ENCODE measurements around the gene MLPH.

Gene MLPH

GRCh38 chr2:237501892-237502513, 15.0 kb downstream of the MLPH start:
- no peak for DNase-seq

GRCh38 chr2:237503201-237503600, 16.1 kb downstream of the MLPH start:
- no peak for DNase-seq

GRCh38 chr2:237505188-237505939, 18.3 kb downstream of the MLPH start:
- DNase-seq: no peak

DNA sequence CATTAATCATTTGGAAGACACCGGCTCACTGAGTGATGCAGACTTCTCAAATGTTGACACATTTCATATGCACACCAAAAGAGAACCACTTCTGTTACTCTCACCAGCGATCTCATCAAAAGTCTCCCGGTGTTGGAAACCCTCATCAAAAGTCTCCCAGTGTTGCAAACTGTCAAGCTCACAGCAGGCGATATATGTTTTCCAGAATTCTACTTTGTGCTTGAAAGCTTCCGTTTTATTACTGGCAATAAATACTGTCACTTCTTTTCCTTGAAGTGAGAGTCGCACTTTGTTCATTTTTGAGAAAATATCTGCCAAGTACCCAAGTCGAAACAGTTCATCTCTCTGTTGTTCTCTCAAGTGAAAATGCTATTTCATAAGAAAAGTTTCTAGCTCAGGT, 20.5 kb downstream of the MLPH start:
- DNase-seq: no peak

GRCh38 chr2:237508361-237508760, 21.3 kb downstream of the MLPH start:
- DNase-seq: no peak

DNA sequence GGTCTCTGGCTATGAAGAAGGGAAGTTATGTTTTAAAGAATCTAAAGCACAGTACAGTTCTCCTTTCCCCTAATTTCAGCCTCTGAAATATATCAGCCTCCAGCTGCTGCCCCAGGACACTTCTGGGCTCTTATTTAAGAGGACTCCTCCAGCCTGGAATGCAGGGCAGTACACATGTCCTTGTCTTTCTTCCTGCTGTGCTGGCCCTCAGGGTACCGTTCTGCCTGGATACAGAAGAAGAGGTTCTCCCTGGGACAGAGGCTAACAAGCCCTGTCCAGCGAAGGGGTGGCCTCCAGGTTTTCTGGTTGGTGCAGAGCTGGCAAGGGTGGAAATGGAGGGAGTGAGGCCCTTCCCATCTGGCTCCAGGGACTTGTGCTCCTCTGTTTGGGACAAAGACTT, 22.1 kb downstream of the MLPH start:
- DNase-seq: no peak

GRCh38 chr2:237509905-237510304, 22.9 kb downstream of the MLPH start:
- DNase-seq: no peak

- no peak for DNase-seq
Measured at GRCh38 chr2:237510502-237511217, 23.6 kb downstream of the MLPH start.

GRCh38 chr2:237511433-237511832, 24.4 kb downstream of the MLPH start:
- no peak for DNase-seq

- DNase-seq: no peak
Measured at GRCh38 chr2:237511885-237512405, 24.9 kb downstream of the MLPH start.

DNA sequence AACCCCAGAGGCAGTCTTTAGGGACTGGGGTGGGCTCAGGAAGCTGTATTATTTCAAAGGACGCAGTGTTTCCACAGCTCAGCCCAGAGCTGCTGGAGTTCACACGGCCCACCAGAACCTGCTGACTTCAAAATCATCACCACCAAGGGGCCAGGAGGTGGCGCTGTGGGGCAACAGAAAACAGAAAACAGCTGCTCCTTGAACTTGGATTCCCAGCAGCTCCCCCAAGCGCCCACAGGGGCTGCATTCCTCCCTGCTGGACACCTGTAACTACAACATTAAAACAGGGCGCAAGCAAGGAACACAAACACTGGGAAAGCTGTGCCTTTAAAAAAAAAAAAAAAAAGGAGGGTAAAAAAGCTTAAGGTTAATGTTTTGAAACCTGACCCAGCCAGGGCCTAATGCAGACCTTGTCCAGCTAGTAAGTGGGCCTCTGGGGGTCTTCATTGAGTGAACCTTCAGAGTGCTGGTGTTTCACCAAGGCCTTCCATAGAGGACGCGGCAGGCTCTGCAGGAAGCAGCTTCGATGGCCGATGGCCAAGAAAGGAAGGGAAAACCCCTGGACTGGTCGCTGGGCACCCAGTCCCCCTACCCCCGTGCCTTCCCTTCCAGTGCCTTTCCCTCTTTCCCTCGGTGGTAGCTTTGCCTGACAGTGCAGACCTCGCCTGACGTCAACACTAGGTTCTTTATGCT, 25.9 kb downstream of the MLPH start:
- DNase-seq: peak; percentile 93

- no peak for DNase-seq
Measured at GRCh38 chr2:237513693-237514092, 26.6 kb downstream of the MLPH start.

- DNase-seq: no peak
Measured at GRCh38 chr2:237514474-237515130, 27.6 kb downstream of the MLPH start.

- DNase-seq: no peak
Measured at GRCh38 chr2:237515166-237515565, 28.1 kb downstream of the MLPH start.

DNA sequence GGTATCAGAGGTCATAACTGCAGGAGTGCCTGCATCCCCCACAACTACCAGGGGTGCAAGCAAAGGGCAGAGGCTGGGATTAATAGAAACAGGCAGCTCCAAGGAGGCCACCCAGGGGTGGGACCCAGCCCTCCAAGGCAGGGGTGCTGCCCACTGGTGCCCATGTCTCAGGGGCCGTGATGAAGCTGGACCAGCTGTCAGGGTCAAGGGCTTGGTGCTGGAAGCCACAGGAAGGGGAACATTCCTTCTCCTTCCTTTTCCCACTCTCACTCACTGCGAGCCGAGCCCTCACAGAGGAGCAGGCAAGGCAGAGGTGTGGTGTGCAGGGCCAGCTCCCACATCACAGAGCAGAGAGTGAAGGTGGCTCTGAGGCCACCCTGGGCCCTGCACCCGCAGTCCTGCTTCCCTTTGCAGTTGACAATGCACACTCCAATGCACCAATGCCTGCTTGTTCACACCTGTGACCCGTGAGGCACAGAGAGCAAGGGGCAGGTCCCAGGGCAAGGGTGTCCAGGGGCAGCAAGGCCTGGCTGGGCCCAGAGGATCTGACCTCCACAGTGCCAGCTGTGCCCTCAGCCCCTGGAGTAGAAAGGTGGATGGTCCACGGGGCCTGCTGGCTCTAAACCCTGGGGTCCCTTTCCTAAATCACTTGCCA, 28.7 kb downstream of the MLPH start:
- DNase-seq: no peak

DNA sequence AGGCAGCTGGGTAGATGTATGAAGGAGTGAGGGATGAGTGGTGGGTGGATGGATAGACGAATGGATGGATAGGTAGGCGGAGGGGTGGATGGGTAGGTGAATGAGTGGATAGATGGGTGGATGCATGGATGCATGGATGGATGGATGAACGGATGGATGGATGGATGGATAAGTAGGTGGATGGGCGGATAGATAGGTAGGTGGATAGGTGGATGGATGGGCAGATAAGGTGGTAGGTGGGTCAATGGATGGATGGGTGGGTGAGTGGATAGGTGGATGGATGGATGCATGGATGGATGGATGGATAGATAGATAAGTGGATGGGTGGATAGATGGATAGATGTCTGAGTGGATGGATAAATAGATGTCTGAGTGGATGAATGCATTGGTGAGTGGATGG, 30.1 kb downstream of the MLPH start:
- no peak for DNase-seq

DNA sequence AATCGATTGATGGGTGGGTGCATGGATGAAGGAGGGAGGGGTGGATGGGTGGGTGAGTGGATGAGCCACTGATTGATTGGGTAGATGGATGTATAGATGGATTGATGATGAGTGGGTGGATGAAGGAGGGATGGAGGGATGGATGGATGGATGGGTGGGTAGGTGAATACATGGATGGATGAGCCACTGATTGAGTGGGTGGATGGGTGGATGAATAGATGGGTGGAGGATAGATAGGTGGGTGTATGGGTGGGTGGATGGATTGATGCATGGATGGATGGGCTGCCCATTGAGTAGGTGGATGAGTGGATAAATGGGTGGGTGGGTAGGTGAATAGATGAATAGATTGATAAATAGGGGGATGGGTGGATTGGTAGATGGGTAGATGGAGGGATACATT, 30.9 kb downstream of the MLPH start:
- DNase-seq: no peak

DNA sequence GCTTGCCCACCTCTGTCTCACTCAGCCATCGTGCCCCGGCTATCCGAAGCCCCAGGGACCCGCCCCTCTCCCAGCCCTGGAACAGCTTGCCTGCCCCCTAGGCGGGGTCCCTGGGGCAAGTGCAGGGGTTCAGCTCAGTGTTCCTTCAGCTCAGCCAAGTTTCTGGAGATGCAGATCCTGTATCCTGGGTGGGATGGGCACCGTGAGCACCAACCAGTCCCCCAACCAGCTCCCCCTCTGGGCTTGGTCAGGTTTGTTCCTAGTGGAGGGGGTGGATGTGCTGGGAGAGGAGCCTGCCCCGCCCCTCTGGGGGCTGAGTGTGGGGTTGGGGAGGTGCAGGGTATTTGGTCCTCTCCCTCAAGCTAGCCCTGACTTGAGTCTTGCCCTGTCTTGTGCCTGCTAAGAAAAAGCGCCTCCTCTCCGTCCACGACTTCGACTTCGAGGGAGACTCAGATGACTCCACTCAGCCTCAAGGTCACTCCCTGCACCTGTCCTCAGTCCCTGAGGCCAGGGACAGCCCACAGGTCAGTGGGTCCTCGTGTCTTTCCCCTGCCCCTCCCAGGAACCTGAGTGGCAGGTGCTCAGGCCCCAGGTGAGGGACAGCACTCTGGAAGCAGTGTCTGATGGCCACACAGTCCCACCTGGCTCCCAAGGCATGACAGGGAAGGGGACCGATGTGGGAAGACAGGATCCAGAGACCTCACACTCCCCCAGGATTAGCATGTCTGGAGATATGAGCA, 32.6 kb downstream of the MLPH start:
- DNase-seq: no peak

DNA sequence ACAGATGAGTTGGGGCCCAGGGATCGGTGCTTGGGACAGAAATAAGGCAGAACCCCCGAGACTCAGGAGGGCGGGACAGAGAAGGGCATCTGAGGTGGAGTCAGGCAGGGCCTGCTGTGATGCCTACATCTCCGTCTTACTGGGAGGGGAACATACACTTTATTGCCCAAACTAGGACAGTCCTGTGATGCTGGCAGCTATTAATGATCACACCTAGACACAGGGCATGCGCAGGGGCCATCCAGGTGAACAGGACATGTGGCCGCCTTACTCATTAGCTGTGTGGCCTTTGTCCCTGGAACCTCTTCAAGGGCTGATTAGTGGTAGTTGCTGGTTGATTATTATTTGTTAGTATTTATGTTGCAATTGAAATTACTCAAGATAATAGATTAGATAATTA, 33.2 kb downstream of the MLPH start:
- DNase-seq: no peak

GRCh38 chr2:237524631-237525030, 37.6 kb downstream of the MLPH start:
- no peak for DNase-seq

GRCh38 chr2:237525559-237526157, 38.6 kb downstream of the MLPH start:
- DNase-seq: no peak
